GM23338 (cell line): Measurements from ENCODE around the gene MED13L. TPM values are rescaled to one million over a fixed set of nuclear protein-coding genes. Genes with fewer than 3 reads are reported as not detected.

Source experiments
- ATAC-seq: fragments of 200-7000 bp; cut with Tn5 transposase; 3 replicates; pipeline ENCODE4 v1.9.1; 2020
- DNase-seq: peaks from one replicate; pipeline ENCODE4 v3.0.0-alpha.2; 2015; ENCODE audit warnings: low spot score
- H2AFZ ChIP-seq: fragments of 200-600 bp; sonication (generic); 2 replicates; pipeline ENCODE4 v1.8.0; 2016; ENCODE audit warnings: antibody characterized with exemption, mild to moderate bottlenecking, moderate library complexity
- H3F3A ChIP-seq: fragments of 200-600 bp; sonication (generic); replicated peaks from 2 replicates; pipeline ENCODE4 v1.8.0; 2017; ENCODE audit warnings: antibody characterized with exemption, mixed run types, low read depth
- H3K27ac ChIP-seq: fragments of 200-600 bp; sonication (generic); 2 replicates; pipeline ENCODE4 v1.6.1; 2016; ENCODE audit warnings: low read depth
- H3K27me3 ChIP-seq: fragments of 200-600 bp; sonication (generic); 2 replicates; pipeline ENCODE4 v1.8.0; 2016; ENCODE audit warnings: mild to moderate bottlenecking, mixed run types, moderate library complexity; ENCODE audit not compliant: insufficient read depth
- H3K36me3 ChIP-seq: fragments of 200-600 bp; sonication (generic); 2 replicates; pipeline ENCODE4 v1.8.0; 2016; ENCODE audit warnings: mild to moderate bottlenecking; ENCODE audit not compliant: insufficient read depth
- H3K4me1 ChIP-seq: fragments of 200-600 bp; sonication (generic); 2 replicates; pipeline ENCODE4 v1.8.0; 2016; ENCODE audit warnings: mild to moderate bottlenecking, moderate library complexity; ENCODE audit not compliant: insufficient read depth
- H3K4me2 ChIP-seq: fragments of 200-600 bp; sonication (generic); 2 replicates; pipeline ENCODE4 v1.7.1; 2017; ENCODE audit warnings: mixed run types
- H3K4me3 ChIP-seq: fragments of 200-600 bp; sonication (generic); 2 replicates; pipeline ENCODE4 v1.6.1; 2016; ENCODE audit warnings: mixed run types
- H3K79me2 ChIP-seq: fragments of 200-600 bp; sonication (generic); replicated peaks from 2 replicates; pipeline ENCODE4 v1.8.0; 2017; ENCODE audit warnings: mild to moderate bottlenecking; ENCODE audit not compliant: insufficient read depth
- H3K9me2 ChIP-seq: fragments of 200-600 bp; sonication (generic); 2 replicates; pipeline ENCODE4 v1.8.0; 2017; ENCODE audit not compliant: insufficient read depth
- H4K20me1 ChIP-seq: fragments of 200-600 bp; sonication (generic); replicated peaks from 2 replicates; pipeline ENCODE4 v1.8.0; 2017; ENCODE audit warnings: mild to moderate bottlenecking; ENCODE audit not compliant: insufficient read depth
- H3K27ac Mint-ChIP-seq: 2 replicates; pipeline ENCODE4 v1.8.0; 2020; ENCODE audit warnings: inconsistent platforms, mild to moderate bottlenecking, moderate library complexity, mixed read lengths
- H3K27me3 Mint-ChIP-seq: 3 replicates; pipeline ENCODE4 v1.8.0; 2022; ENCODE audit warnings: low read depth, mild to moderate bottlenecking, moderate library complexity, mixed read lengths, inconsistent platforms; ENCODE audit not compliant: insufficient read depth, poor library complexity
- H3K36me3 Mint-ChIP-seq: 3 replicates; pipeline ENCODE4 v1.8.0; 2021; ENCODE audit warnings: low read depth, mild to moderate bottlenecking, inconsistent platforms, moderate library complexity, mixed read lengths
- H3K4me1 Mint-ChIP-seq: 3 replicates; pipeline ENCODE4 v1.8.0; 2020; ENCODE audit warnings: mild to moderate bottlenecking, inconsistent platforms, mixed read lengths
- H3K4me3 Mint-ChIP-seq: 3 replicates; pipeline ENCODE4 v1.8.0; 2021; ENCODE audit warnings: moderate library complexity, mild to moderate bottlenecking, inconsistent platforms, mixed read lengths
- H3K9me3 Mint-ChIP-seq: 3 replicates; pipeline ENCODE4 v1.8.0; 2020; ENCODE audit warnings: moderate library complexity, mild to moderate bottlenecking, inconsistent platforms, mixed read lengths
- CTCF ChIP-seq, 2 experiments: fragments of 200-600 bp in 1 of 2; sonication (generic) in 1 of 2; conservative IDR thresholded peaks; 2 replicates each; pipeline versions ENCODE4 v1.5.1 to v1.6.1; 2016 to 2017; ENCODE audit warnings: antibody characterized with exemption in 2 of 2, low read depth in 2 of 2, mild to moderate bottlenecking in 2 of 2, moderate library complexity in 1 of 2
- POLR2AphosphoS5 ChIP-seq: IDR thresholded peaks from 2 replicates; pipeline ENCODE4 v1.6.1; 2016; ENCODE audit warnings: antibody characterized with exemption, low read depth
- ZNF331 ChIP-seq: fragments of 250-450 bp; sonication (Bioruptor Pico); IDR thresholded peaks from 2 replicates; pipeline ENCODE4 v1.5.0; 2020; ENCODE audit warnings: low read depth, mild to moderate bottlenecking, moderate library complexity
- polyA plus RNA-seq: library from polyadenylated mRNA; unstranded; fragments of >200 nt; fragmentation: Nextera tagmentation; extraction: Ambion mirVana; gene quantifications from 2 replicates; pipeline ENCODE4 v1.2.1, GENCODE V29; 2016
- total RNA-seq: library from RNA; depleted of rRNA; stranded (reverse); fragments of >200 nt; shearing (Covaris generic); gene quantifications from 2 replicates; pipeline ENCODE4 v1.2.3, GENCODE V29; 2014
- TF ChIP-seq, protein P1 (sequence below): fragments of 250-450 bp; sonication (Bioruptor Pico); IDR thresholded peaks from 2 replicates; pipeline ENCODE4 v1.5.0; 2020; ENCODE audit warnings: mild to moderate bottlenecking, moderate library complexity

Gene MED13L
- total and polyA plus RNA-seq, 2 experiments from 2014 or later = 20.9 to 73.6 TPM

GRCh38 chr12:116183741-116184141, 93.8 kb downstream of the MED13L start:
- Histone ChIP-seq H3K9me2 (no peaks in the 10 kb centered on the region), H3K4me1 (peaks cover 5% of the 10 kb centered on the region), H3K79me2 (peaks cover 98% of the 10 kb centered on the region), H3K36me3 (no peaks in the 10 kb centered on the region), H3K27me3 (no peaks in the 10 kb centered on the region), H3K4me2 (no peak overlapping the region), H3K4me3 (no peak overlapping the region), H2AFZ (no peak overlapping the region), H3K27ac (no peak overlapping the region), H3F3A (no peaks in the 10 kb centered on the region), H4K20me1 (peaks cover 6% of the 10 kb centered on the region; the same call in 1 of the 2 replicates)
- Mint-ChIP-seq H3K4me1 (peaks cover 40% of the 10 kb centered on the region), H3K27me3 (peaks cover 2% of the 10 kb centered on the region), H3K4me3 (no peak overlapping the region), H3K36me3 (no peaks in the 10 kb centered on the region), H3K27ac (no peak overlapping the region; the same call in 1 of the 2 replicates), H3K9me3 (no peaks in the 10 kb centered on the region)
- ATAC-seq (no peak), DNase-seq (no peak)
- TF ChIP-seq, protein P1, sequence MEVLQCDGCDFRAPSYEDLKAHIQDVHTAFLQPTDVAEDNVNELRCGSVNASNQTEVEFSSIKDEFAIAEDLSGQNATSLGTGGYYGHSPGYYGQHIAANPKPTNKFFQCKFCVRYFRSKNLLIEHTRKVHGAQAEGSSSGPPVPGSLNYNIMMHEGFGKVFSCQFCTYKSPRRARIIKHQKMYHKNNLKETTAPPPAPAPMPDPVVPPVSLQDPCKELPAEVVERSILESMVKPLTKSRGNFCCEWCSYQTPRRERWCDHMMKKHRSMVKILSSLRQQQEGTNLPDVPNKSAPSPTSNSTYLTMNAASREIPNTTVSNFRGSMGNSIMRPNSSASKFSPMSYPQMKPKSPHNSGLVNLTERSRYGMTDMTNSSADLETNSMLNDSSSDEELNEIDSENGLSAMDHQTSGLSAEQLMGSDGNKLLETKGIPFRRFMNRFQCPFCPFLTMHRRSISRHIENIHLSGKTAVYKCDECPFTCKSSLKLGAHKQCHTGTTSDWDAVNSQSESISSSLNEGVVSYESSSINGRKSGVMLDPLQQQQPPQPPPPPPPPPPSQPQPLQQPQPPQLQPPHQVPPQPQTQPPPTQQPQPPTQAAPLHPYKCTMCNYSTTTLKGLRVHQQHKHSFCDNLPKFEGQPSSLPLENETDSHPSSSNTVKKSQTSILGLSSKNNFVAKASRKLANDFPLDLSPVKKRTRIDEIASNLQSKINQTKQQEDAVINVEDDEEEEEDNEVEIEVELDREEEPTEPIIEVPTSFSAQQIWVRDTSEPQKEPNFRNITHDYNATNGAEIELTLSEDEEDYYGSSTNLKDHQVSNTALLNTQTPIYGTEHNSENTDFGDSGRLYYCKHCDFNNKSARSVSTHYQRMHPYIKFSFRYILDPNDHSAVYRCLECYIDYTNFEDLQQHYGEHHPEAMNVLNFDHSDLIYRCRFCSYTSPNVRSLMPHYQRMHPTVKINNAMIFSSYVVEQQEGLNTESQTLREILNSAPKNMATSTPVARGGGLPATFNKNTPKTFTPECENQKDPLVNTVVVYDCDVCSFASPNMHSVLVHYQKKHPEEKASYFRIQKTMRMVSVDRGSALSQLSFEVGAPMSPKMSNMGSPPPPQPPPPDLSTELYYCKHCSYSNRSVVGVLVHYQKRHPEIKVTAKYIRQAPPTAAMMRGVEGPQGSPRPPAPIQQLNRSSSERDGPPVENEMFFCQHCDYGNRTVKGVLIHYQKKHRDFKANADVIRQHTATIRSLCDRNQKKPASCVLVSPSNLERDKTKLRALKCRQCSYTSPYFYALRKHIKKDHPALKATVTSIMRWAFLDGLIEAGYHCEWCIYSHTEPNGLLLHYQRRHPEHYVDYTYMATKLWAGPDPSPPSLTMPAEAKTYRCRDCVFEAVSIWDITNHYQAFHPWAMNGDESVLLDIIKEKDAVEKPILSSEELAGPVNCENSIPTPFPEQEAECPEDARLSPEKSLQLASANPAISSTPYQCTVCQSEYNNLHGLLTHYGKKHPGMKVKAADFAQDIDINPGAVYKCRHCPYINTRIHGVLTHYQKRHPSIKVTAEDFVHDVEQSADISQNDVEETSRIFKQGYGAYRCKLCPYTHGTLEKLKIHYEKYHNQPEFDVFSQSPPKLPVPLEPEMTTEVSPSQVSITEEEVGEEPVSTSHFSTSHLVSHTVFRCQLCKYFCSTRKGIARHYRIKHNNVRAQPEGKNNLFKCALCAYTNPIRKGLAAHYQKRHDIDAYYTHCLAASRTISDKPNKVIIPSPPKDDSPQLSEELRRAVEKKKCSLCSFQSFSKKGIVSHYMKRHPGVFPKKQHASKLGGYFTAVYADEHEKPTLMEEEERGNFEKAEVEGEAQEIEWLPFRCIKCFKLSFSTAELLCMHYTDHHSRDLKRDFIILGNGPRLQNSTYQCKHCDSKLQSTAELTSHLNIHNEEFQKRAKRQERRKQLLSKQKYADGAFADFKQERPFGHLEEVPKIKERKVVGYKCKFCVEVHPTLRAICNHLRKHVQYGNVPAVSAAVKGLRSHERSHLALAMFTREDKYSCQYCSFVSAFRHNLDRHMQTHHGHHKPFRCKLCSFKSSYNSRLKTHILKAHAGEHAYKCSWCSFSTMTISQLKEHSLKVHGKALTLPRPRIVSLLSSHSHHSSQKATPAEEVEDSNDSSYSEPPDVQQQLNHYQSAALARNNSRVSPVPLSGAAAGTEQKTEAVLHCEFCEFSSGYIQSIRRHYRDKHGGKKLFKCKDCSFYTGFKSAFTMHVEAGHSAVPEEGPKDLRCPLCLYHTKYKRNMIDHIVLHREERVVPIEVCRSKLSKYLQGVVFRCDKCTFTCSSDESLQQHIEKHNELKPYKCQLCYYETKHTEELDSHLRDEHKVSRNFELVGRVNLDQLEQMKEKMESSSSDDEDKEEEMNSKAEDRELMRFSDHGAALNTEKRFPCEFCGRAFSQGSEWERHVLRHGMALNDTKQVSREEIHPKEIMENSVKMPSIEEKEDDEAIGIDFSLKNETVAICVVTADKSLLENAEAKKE (CRISPR knock-in tag) = no peak
- no peak for TF ChIP-seq POLR2AphosphoS5
- no peak for TF ChIP-seq ZNF331 (CRISPR knock-in tag)
- TF ChIP-seq CTCF (conservative IDR thresholded peaks at IDR 0.05; ENCODE audit: low read depth in 2 of 2) = no peak
